Heart left ventricle (tissue), 16 donors: ENCODE measurements around the gene SULT2A1. TPM values are rescaled to one million over a fixed set of nuclear protein-coding genes. Genes with fewer than 3 reads are reported as not detected.
"Not testable (repeated sequence)": the region's sequence is repeated elsewhere in the genome, so short reads cannot be mapped to it uniquely, and the experiment has no call there.

Experiments used
- ATAC-seq, 4 donors: fragments of 200-7000 bp; cut with Tn5 transposase; one replicate each; pipeline ENCODE4 v1.9.1; 2020 to 2022; ENCODE audit warnings: moderate library complexity in 4 of 4, mild to moderate bottlenecking in 3 of 4, moderate number of reproducible peaks in 1 of 4
- DNase-seq, 5 donors: peaks; one replicate each; pipeline ENCODE4 v3.0.0-alpha.2; 2020
- H3K27ac ChIP-seq, 12 donors: fragments of 200-600 bp; sonication (generic) in 4 of 12; one replicate each; pipeline versions ENCODE4 v1.5.0 to v1.8.0; 2016 to 2022; ENCODE audit warnings: mild to moderate bottlenecking in 2 of 12
- H3K27me3 ChIP-seq, 9 donors: fragments of 200-600 bp; sonication (generic) in 2 of 9; one replicate each; pipeline versions ENCODE4 v1.5.1 to v1.8.0; 2016 to 2022; ENCODE audit warnings: mild to moderate bottlenecking in 3 of 9
- H3K36me3 ChIP-seq, 9 donors: fragments of 200-600 bp; sonication (generic) in 2 of 9; one replicate each; pipeline versions ENCODE4 v1.5.0 to v1.8.0; 2018 to 2022; ENCODE audit warnings: mild to moderate bottlenecking in 2 of 9
- H3K4me1 ChIP-seq, 12 donors: fragments of 200-600 bp; sonication (generic) in 4 of 12; one replicate each; pipeline versions ENCODE4 v1.5.0 to v1.8.0; 2016 to 2022; ENCODE audit warnings: mild to moderate bottlenecking in 3 of 12
- H3K4me3 ChIP-seq, 12 donors: fragments of 200-600 bp; sonication (generic) in 4 of 12; one replicate each; pipeline versions ENCODE4 v1.5.0 to v1.8.0; 2017 to 2022; ENCODE audit warnings: mild to moderate bottlenecking in 9 of 12, moderate library complexity in 4 of 12
- H3K9me3 ChIP-seq, 12 donors: fragments of 200-600 bp; sonication (generic) in 4 of 12; one replicate each; pipeline versions ENCODE4 v1.5.0 to v1.8.0; 2016 to 2022; ENCODE audit warnings: mild to moderate bottlenecking in 1 of 12
- POLR2A ChIP-seq, 2 donors: fragments of 450-650 bp; IDR thresholded peaks; one replicate each; pipeline ENCODE4 v1.6.1; 2017; ENCODE audit warnings: antibody characterized with exemption in 2 of 2, mild to moderate bottlenecking in 2 of 2, moderate library complexity in 2 of 2
- WGBS, 4 donors: extraction: QIAGEN DNeasy Blood & Tissue Kit in 2 of 4; methylation state at CpG; one replicate each; pipeline versions ENCODE4 v1.1.5 to v1.1.7; 2013 to 2018; 5-methylcytosine and 5-hydroxymethylcytosine counted together
- intact Hi-C, 10 donors: fragments of 100-400 bp; cut with DNase I; formaldehyde crosslinking; loops; one replicate each; pipeline versions ENCODE4 v1.11.1 to v1.14.2; 2022
- polyA plus RNA-seq, 2 donors: library from polyadenylated mRNA; stranded (reverse); fragments of 200-250 nt; gene quantifications; one replicate each; pipeline ENCODE4 v1.2.3, GENCODE V29; 2013
- total RNA-seq, 9 donors: library from RNA; depleted of rRNA in 2 of 9; stranded (reverse); fragments of >200 nt in 2 of 9; fragmentation: NEBNext Ultra II Directional in 3 of 9; extraction: Animal tissue kit (Norgen Biotek cat#: 25700) in 3 of 9; gene quantifications; one replicate each; pipeline versions ENCODE4 v1.1.0 to v1.2.4, GENCODE V29; 2016 to 2023
- TF ChIP-seq, protein P1 (sequence below), 12 donors: fragments of 200-600 bp; sonication (generic) in 4 of 12; IDR thresholded peaks; one replicate each; pipeline versions ENCODE4 v1.5.0 to v1.8.0; 2018 to 2022; ENCODE audit warnings: antibody characterized with exemption in 12 of 12, mild to moderate bottlenecking in 5 of 12
- donor health status: ischemic (EF 13 %, LVEDD 7.1; RV severe dilation, severe dysfunction).
- donor health status: healthy with polysubstance abuse.
- donor health status: DM: no; HTN: yes; CAD: no.
- donor health status: DM: no; HTN: no; CAD: no.
- donor health status: ischemic (EF 25% LVEDD 6.9; RV normal size, moderate dysfunction).
- donor health status: ischemic (EF 25% LVEDD 5.7; RV mildly dilated, moderate dysfunction).
- donor health status: healthy.
- donor health status: DM: yes; HTN: yes; CAD: no.
- donor health status: ischemic (EF 35%, LVEDD 5.7; RV mildly dilated, moderate dysfunction).
- donor health status: nonischemic (EF 11% LVEDD 7.7; RV severe dilation, severe dysfunction).
- donor health status: DM: yes; HTN: yes; CAD: no.
- donor health status: PGD.
- donor health status: ischemic (EF 29% LVEDD 5.4; RV normal size, mild dysfunction).
- donor health status: nonischemic (EF 23%, LVEDD 6.1; RV moderate dilation, normal function).

SULT2A1 gene
- total and polyA plus RNA-seq, 11 donors = not detected

DNA sequence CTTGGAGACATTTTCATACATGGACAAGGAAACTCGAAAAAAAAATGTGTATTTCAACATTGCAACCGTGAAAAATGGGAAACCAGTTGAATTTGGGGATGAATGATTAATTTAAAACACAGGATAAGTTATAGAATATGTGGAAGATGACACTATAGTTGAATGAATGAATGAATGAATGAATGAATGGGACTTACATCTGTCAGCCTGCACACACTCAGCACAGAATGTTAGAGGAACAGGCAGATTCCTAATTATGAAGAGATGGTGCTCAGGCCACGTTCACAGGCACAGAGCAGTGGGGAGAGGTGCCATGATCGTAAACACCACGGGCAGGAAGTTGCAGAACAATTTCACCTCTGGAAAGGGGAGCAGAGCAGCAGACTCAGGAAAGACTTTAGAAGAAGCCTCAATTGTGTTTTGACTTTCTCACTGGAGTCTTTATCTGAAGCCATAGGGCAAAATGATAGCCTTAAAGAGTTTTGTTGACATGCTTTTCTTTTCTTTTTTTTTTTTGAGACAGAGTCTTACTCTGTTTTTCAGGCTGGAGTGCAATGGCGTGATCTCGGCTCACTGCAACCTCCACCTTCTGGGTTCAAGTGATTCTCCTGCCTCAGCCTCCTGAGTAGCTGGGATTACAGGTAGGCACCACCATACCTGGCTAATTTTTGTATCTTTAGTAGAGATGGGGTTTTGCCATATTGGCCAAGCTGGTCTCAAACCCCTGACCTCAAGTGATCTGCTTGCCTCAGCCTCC, 4.9 kb upstream of the SULT2A1 start:
- Histone ChIP-seq H3K36me3 (no peaks in the 10 kb centered on the region), H3K9me3 (peaks cover 0 to 19% (median 6%) of the 10 kb centered on the region in 12 donors), H3K27ac (no peak overlapping the region), H3K4me3 (no peak overlapping the region), H3K27me3 (peaks cover 0 to 5% (median 0%) of the 10 kb centered on the region in 9 donors), H3K4me1 (no peaks in the 10 kb centered on the region)
- WGBS, 4 donors = 63 to 73% (median 71%) methylated on average over 7 of the region's 7 CpGs
- TF ChIP-seq, protein P1, sequence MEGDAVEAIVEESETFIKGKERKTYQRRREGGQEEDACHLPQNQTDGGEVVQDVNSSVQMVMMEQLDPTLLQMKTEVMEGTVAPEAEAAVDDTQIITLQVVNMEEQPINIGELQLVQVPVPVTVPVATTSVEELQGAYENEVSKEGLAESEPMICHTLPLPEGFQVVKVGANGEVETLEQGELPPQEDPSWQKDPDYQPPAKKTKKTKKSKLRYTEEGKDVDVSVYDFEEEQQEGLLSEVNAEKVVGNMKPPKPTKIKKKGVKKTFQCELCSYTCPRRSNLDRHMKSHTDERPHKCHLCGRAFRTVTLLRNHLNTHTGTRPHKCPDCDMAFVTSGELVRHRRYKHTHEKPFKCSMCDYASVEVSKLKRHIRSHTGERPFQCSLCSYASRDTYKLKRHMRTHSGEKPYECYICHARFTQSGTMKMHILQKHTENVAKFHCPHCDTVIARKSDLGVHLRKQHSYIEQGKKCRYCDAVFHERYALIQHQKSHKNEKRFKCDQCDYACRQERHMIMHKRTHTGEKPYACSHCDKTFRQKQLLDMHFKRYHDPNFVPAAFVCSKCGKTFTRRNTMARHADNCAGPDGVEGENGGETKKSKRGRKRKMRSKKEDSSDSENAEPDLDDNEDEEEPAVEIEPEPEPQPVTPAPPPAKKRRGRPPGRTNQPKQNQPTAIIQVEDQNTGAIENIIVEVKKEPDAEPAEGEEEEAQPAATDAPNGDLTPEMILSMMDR (IDR thresholded peaks at IDR 0.05) = no peak
- no peak for TF ChIP-seq POLR2A (IDR thresholded peaks at IDR 0.05)
- DNase-seq (no peak), ATAC-seq (no peak)
- intact Hi-C loops = no loop called here

DNA sequence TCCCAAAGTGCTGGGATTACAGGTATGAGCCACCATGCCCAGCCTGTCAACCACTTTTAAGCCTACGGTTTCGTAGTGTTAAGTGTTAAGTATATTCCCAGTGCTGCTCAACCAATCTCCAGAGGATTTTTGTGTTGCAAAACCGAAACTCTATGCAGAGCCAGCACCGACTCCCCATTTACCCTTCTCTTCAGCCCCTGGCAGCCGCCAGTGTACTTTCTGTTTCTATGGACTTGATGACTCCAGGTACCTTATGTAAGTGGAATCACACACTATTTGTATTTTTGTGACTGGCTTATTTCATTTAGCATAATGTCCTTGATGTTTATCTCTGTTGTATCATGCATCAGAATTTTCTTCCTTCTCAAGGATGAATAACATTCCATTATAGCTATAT, 1.1 kb downstream of the SULT2A1 start:
- Histone ChIP-seq H3K4me3 (no peak overlapping the region), H3K9me3 (no peaks in the 10 kb centered on the region), H3K27ac (no peak overlapping the region), H3K36me3 (no peaks in the 10 kb centered on the region), H3K4me1 (no peaks in the 10 kb centered on the region), H3K27me3 (peaks cover 0 to 9% (median 0%) of the 10 kb centered on the region in 9 donors)
- intact Hi-C loops = no loop called here
- DNase-seq (no peak), ATAC-seq (no peak)
- TF ChIP-seq, protein P1 (IDR thresholded peaks at IDR 0.05) = no peak
- TF ChIP-seq POLR2A (IDR thresholded peaks at IDR 0.05) = no peak
- WGBS, 4 donors = 79 to 87% (median 81%) methylated on average over 5 of the region's 5 CpGs

DNA sequence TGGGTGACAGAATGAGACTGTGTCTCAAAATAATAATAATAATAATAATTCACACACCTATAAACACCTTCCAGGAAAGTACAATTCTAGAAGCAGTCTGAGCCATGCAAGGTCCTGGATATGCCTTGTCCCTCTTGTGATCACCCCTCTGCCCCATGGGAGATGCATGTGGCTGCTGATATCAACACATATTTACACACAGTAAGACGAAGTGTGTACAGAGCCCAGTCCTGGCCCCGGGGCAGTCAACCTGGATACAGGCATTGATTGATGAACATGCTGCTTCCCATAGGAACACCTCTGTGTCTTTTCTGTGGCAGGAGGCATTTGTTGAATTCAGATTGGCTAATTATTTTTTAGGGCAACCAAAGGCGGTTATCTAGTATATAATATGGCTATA, 3.2 kb downstream of the SULT2A1 start:
- H3K27me3 ChIP-seq = peaks cover 0 to 9% (median 0%) of the 10 kb centered on the region in 9 donors
- TF ChIP-seq POLR2A (IDR thresholded peaks at IDR 0.05) = no peak
- TF ChIP-seq, protein P1 (IDR thresholded peaks at IDR 0.05) = no peak
- DNase-seq (no peak), ATAC-seq (no peak)
- intact Hi-C loops = no loop called here
- no peaks in the 10 kb centered on the region for H3K4me1 ChIP-seq
- no peaks in the 10 kb centered on the region for H3K36me3 ChIP-seq
- no peak overlapping the region for H3K27ac ChIP-seq
- no peak overlapping the region for H3K4me3 ChIP-seq
- 67 to 81% (median 73%) methylated on average over 3 of the region's 3 CpGs for WGBS, 4 donors
- no peaks in the 10 kb centered on the region for H3K9me3 ChIP-seq

DNA sequence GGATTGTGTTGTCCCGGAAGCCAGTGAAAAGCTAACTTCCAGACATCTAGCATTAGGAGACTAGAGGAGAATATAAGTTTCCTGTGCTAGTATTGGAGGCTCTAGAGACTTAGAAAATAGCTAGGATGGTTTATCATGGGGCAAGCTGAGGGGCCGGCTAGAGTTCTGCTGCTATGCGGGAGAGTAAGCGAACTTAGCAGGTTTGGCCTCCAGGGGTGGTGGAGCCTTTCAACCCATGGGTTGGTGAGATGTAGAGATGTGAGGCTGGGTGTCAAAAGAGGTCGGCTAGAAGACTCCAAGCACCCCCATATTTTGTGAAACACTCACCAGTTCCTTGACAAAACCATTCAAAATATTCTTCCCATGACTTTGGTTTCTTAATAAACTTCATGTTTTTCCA, 4.4 kb downstream of the SULT2A1 start:
- 63 to 72% (median 67%) methylated on average over 5 of the region's 5 CpGs for whole genome bisulfite sequencing, 4 donors
- ATAC-seq = no peak
- intact Hi-C loops = no loop called here
- peaks cover 0 to 15% (median 0%) of the 10 kb centered on the region in 9 donors for H3K27me3 ChIP-seq
- no peaks in the 10 kb centered on the region for H3K9me3 ChIP-seq
- TF ChIP-seq, protein P1 (IDR thresholded peaks at IDR 0.05) = no peak
- no peak for TF ChIP-seq POLR2A (IDR thresholded peaks at IDR 0.05)
- no peaks in the 10 kb centered on the region for H3K36me3 ChIP-seq
- no peak for DNase-seq
- no peak overlapping the region for H3K4me3 ChIP-seq
- no peaks in the 10 kb centered on the region for H3K4me1 ChIP-seq
- no peak overlapping the region for H3K27ac ChIP-seq

DNA sequence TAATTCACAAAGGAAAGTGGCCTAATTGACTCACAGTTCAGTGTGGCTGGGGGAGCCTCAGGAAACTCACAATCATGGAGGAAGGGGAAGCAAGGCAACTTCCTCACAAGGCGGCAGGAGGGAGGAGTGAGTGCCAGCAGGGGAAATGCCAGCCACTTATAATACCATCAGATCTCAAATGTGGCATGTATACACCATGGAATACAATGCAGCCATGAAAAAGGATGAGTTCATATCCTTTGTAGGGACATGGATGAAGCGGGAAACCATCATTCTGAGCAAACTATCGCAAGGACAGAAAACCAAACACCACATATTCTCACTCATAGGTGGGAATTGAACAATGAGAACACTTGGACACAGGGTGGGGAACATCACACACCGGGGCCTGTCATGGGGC, 6.7 kb downstream of the SULT2A1 start:
- ATAC-seq, intact Hi-C loops, H3K36me3 ChIP-seq, DNase-seq, H3K9me3 ChIP-seq, H3K4me1 ChIP-seq, H3K4me3 ChIP-seq, H3K27ac ChIP-seq: not testable (repeated sequence)
- 49 to 81% (median 68%) methylated on average over 3 to 4 of the region's 4 CpGs for WGBS, 4 donors
- peaks cover 0 to 18% (median 0%) of the 10 kb centered on the region in 9 donors for H3K27me3 ChIP-seq
